GM18909 (cell line): ENCODE data around the gene SLC46A2.
A peak's percentile ranks its signal among the peaks of the same experiment; 100 is the strongest.

Experiments
- ATAC-seq: cut with Tn5 transposase; IDR thresholded peaks from one replicate; pipeline ENCODE4 v1.9.1; 2021; ENCODE audit warnings: mild to moderate bottlenecking; ENCODE audit not compliant: unreplicated experiment, poor library complexity

The SLC46A2 gene

DNA sequence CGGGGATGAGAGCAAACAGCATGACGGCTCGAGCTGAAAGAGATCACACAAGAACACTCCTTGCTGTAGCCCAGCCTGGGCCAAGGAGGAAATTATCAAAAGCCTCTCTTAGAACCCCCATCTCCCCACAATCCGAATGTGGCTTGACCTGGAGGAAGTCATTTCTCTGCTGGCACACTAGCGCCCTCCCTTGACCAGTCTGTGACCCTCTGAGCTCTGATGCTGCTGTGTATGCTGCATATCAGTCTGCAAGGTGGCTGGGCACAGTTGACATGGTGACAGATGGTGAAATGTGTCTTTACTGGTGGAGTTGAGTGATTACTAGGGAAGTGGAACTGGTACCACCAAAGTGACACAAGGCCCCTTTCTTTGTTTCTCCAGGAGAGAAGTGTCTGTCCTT lies 3.3 kb downstream of the SLC46A2 start:
- no peak for ATAC-seq

- ATAC-seq: no peak
Observed at GRCh38 chr9:112886351-112886750, 4.3 kb downstream of the SLC46A2 start.

GRCh38 chr9:112885324-112885723 lies 5.4 kb downstream of the SLC46A2 start:
- no peak for ATAC-seq

DNA sequence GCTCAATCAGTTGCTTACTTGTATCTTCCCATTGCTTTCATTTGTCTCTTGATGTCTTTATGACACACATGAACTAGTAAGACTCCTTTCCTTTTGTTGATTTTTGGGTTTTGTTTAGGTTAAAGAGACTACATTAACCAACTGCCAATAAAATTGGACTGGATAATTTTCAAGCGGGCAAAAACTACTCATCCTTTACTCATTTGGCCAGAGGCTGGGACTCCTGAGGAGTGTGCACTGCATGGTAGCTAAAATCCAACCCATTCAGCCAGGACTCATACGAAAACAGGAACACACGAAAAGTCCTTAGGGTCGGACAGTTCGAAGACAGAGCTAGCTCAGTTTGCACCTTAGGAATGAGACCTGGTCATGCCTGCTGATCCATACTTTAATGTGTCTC lies 6.0 kb downstream of the SLC46A2 start:
- ATAC-seq: no peak

DNA sequence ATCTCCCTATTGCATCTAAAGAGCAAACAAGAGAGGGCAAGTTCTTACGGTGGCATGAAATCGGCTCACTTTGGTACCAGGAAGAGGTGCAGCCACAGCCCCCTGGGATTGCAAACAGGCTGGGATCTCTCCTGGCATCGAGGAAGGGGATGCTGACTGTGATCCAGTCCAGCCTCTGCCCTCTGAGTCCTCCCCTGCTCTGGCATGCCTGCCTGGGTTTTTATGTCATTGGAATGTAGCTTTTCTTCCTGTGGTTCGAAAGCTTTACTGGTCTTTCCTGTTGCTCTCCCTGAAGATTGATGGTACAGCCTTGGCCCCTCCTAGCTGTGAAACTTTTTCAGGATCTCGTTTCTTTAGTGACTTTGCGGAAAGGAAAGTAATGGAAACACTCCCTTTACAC lies 6.6 kb downstream of the SLC46A2 start:
- ATAC-seq: no peak

DNA sequence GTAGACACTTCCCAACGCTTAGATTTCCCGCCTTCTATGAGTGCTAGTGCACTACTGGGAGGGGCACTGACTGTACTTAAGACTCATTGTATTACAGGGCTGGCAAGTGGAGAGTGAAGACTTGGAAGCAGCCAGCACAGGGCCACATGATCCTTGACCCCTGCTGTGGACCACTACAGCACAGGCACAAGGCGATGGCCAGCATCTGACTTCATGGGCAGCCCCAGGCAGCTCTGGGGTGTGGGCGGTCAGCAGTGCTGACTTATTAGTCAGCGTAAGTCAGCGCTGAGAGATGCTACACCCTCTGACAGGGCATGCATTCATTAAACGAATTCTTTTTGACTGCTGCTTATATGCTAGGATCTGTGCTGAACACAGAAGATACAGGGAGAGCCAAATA lies 9.3 kb downstream of the SLC46A2 start:
- no peak for ATAC-seq

DNA sequence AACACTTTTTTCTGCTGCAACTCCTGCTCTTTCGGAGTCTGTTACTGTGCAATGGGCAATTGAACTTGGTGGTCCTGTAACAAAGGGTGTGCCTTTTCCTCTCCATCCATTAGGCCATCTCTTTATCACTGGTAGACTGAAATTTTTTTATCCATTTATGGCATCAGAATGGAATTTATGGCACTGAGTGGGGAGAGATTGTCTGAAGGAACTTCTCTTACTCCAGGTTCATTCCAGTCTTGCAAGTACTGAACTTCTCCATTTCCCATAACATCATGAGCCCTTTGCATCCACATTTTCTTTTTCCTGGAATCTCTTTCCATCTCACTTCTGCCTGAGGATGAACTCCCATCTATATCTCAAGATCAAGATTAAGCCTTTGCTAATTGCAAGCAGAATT lies 10.0 kb downstream of the SLC46A2 start:
- ATAC-seq: no peak

DNA sequence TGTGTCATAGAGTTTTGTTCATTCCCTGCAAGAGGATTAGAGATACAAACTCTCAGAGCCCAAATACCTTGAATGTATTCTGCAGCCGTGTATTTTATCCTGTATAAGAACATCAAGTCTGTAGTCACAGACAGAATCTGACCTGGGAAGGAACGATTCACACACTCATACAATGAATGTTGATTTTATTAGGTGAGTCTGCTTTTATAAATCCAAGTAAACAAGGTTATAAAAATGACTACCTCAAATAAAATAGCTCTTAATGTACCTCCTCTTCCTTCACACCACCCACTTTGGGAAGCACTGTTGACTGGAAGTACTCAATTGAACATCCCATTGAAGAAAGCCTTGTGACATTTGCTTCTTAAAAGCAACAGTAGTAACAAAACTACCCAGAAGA lies 11.9 kb downstream of the SLC46A2 start:
- no peak for ATAC-seq

DNA sequence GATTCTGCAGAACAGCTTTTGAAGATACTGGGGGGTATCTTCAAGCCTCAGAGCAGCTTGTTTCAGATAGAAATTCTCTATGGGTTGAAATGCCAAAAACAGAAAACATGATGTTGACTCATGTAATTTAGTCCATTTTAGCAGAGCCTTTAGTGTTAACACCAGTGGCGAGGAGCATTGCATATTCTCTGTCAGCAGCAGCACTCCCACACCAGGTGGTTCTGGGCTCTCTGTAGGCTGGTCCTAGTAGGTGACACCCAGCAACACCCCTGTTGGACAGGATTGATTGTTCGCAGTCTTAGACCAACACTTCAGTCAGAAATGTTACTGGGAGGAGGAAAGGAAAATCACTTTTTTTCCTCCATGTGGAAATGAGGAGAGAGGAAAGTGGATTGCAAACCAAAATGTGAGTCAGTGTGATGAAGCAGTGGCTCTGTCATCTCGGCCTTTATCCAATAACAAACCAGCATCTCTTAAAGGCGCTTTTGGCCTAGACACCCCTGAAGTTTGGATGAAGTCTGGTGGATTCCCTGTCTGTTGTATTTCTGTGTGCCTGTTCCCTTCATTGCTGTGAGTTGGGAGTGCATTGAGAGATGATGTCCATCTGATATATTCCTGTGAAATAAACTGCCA lies 16.8 kb downstream of the SLC46A2 start:
- ATAC-seq: no peak

GRCh38 chr9:112872019-112872418 lies 18.7 kb downstream of the SLC46A2 start:
- ATAC-seq: no peak

- no peak for ATAC-seq
Observed at GRCh38 chr9:112870556-112870955, 20.1 kb downstream of the SLC46A2 start.

DNA sequence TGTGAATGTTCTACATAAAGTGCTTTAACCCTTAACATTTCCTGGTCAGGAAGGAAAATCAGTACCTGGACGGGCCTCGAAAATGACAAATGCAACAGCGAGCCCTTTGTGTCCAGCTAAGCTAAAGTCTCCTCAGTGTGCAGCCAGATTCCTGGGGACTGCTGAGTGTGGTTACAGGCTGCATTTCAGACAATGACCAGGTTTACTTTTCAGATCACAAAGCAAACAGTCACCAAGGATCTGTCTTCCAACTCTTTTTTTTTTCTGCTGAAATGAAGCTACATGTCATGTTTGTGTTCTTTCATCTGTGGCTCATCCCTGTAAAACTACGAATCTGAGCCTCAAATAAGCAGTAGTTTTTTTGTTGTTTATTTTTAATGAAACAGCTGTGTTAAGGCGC lies 20.8 kb downstream of the SLC46A2 start:
- no peak for ATAC-seq

GRCh38 chr9:112869041-112869529 lies 21.6 kb downstream of the SLC46A2 start:
- no peak for ATAC-seq

- no peak for ATAC-seq
Observed at GRCh38 chr9:112868461-112868860, 22.2 kb downstream of the SLC46A2 start.

GRCh38 chr9:112867275-112867991 lies 23.2 kb downstream of the SLC46A2 start:
- ATAC-seq: no peak

GRCh38 chr9:112866662-112867274 lies 23.9 kb downstream of the SLC46A2 start:
- ATAC-seq: no peak

DNA sequence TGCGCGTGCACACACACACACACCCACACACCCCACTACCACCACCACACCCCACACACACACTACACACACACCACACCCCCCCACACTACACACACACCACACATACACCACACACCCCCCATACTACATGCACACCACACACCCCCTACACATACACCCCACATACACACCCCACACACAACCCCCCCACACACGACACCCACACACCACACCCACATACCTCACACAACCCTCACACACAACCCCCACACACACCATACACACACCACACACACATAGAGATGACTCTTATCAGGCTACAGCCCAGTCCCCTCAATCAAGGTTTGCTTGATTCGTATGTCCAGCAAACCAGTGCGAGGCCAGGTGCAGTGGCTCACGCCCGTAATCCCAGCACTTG lies 25.7 kb downstream of the SLC46A2 start:
- no peak for ATAC-seq

DNA sequence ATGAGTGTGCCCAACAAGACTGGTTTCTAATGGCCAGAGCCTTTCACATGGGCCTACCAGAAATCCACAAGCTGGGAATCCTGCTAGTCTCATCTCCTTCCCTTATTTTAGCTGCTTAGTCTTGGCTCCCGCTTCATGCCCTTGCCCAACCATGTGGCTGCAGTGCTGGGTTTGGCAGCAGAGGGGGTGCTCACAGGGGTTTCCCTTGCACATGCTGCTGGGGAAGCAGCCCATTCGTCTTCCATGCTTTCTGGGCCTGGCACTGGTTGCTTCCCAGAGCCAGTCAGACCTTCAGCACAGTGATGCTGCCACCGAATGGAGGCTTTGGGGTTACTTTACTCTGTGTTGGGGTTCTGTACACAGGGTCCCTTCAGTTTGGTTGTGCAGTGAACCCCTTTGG lies 26.3 kb downstream of the SLC46A2 start:
- no peak for ATAC-seq

DNA sequence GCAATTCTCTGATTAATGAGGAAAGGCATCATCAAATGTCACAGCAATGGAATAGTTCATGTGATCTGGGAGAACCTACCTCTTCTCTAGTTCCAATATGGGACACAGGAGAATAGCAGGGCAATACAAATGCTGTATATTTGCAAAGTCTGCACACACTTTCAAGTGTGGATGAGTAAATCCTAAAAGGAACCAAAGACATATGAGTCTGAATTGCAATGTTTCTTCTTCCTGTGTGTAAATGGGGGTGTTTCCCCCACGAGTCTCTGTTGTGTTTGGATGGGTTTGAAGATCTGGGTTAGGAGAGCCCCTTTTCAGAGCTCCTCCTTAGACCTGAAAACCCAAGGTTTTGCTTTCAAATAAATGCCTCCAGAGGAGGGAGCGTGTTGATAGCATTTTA lies 26.9 kb downstream of the SLC46A2 start:
- ATAC-seq: no peak

GRCh38 chr9:112863214-112863613 lies 27.5 kb downstream of the SLC46A2 start:
- ATAC-seq: peak; percentile 36

DNA sequence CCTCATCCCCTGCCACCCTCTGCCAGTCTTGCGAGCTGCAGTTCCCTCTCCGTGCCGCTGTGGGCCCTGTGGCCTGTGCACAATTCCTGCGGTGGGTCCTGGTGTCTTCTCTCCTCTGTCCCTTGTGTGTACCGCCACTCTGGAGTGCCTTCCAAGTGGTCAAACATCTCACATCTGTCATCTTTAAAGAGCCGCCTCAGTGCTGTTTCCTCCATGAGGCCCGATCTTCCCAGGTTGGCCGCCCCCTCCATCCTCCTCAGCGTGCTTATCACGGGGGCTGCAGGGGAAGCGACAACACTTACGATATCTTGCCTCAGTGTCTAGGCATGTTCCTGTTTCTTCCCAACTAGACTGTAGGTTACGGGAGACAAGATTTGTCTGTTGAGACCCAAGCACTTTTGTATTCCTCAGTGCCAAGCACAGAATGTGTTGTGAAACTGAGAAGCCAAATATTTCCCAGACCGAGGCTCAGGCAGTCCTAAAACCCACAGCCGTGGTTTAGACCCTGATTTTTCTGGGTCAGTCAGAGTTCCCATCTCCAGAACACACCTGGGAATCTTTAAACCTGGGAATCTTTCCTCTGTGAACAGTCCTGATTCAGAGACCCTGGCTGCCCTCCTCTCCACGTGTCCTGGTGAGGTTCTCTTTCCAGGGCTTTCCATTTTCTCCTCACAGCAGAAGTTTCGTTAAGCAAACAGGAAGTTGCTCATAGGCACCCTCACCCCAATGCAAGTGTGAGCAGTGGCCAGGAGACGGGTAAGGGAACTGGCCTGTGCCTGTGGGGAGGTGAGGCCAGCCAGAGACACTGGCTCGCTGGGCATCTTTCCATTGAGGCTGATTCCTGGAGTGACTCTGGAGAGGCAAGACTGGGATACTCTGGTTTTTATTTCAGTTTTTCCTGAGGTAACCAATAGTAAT lies 28.8 kb downstream of the SLC46A2 start:
- ATAC-seq: no peak
